Stimulated activated CD4-positive, alpha-beta T cell treated with anti-CD3 and anti-CD28 coated beads, Interleukin-12 subunit alpha, Interleukin-12 subunit beta, amount 100 ng/mL, for 4 hours (primary cell): Measurements from ENCODE around the gene AFG3L2.

Experiments
- DNase-seq: peaks from one replicate; pipeline ENCODE4 v3.0.0-alpha.2; 2020

The AFG3L2 gene

GRCh38 chr18:12318334-12318697 lies 58.7 kb downstream of the AFG3L2 start:
- DNase-seq: no peak

- DNase-seq: no peak
Observed at GRCh38 chr18:12317664-12318333, 59.2 kb downstream of the AFG3L2 start.

DNA sequence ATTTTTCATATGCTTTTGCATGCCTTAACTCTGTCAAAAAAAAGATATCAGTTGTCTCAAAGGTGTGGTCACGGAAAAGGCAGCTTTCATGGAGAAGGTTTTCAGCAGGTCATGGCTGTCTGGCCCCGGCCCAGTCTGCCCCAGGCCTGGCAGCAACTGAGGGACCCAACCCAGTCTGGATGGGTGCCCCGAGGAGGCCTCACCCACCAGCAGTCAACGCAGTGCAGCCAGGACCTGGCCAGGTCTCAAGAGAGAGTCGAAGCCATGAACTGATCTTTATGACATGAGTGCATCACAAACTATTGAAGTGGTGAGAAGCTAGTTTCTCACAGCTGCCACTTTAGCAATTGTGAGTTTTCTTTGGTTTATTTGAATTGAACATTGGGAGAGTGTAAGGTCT lies 61.1 kb downstream of the AFG3L2 start:
- no peak for DNase-seq

- DNase-seq: no peak
Observed at GRCh38 chr18:12315490-12315889, 61.5 kb downstream of the AFG3L2 start.

GRCh38 chr18:12314591-12315305 lies 62.3 kb downstream of the AFG3L2 start:
- DNase-seq: no peak

DNA sequence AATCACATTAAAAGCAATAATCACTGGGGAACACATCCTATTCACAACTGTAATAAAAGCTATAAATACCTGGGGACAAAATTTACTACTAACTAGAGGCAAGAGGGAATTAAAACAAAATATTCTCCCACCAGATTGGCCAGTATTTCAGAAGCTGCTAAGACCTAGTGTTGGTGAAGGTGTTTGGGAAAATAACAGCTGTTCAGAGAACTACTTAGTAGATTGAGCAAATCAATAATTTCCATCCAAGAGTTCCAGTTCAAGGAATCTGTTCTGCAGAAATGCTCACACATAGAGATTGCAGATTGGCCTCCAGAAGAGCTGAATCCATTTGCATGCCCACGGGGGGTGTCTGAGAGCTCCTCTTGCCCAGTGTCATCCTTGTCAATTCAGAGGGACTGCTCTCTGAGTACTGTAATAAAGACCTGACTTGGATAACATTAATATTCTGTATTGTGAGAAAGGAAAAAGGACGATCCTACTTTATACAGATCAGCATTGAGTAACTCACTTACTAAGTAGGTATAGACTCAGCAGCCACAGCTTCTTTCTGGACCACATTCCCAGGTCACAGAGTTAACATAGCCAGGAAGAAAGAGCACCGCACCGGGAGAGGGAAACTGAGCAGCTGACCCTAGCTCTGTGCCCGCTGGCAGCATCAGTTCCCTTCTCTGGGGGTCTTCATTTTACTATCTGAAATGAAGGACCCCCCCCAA lies 63.3 kb downstream of the AFG3L2 start:
- DNase-seq: no peak

DNA sequence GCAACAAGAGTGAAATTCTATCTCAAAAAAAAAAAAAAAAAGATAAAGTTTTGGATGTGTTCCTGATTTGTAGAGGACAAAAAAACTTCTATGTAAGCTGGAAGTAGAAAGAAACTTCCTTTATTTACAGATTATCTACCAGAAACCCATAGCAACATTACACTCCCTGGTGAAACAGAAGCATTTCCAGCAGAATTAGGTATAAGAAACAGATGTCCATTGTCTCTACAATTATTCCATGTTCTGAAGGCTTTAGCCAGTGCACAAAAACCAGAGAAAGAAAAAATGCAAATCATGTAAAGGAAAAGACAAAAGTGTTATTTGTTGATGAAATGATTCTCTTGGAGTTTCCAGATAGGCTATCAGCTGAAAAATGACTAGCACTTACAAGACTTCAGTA lies 64.1 kb downstream of the AFG3L2 start:
- no peak for DNase-seq

- DNase-seq: no peak
Observed at GRCh38 chr18:12310762-12311161, 66.3 kb downstream of the AFG3L2 start.

- DNase-seq: no peak
Observed at GRCh38 chr18:12309683-12310198, 67.3 kb downstream of the AFG3L2 start.

DNA sequence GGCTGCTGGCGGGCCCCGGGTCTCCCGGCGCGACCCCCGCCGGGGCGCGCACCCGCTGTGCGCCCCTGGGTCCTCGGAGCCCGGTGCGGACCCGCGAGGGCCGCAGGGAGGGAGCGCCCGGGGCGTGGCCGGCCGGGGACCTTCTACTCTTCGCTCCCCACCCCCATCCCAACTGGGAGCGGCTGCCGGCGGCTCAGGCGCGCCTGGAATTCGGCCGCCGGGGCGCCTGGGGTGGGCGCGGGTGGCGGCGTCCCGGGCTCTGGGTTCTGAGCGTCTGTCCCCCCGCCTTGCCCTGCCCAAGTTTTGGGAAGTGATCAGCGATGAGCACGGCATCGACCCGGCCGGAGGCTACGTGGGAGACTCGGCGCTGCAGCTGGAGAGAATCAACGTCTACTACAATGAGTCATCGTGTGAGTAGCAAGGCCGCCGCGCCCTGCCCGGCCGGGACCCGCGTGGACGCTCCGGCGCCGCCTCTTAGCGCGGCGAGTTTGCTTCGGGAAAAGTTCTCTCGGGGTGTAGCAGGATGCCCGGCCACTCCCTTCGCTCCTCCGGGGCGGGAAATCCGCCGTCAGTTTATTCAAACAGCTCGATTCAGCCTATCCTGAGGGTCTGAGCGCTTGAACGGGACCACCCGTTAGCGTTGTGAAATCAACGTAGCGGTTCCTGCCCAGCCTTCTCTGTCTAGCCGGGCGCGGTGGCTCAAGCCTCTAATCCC lies 68.5 kb downstream of the AFG3L2 start:
- no peak for DNase-seq

GRCh38 chr18:12307701-12308385 lies 69.2 kb downstream of the AFG3L2 start, which contains the start of gene TUBB6:
Gene TUBB6, plus strand, starts transcription at chr18:12308241. Its CDS starts 52 bp downstream, at chr18:12308293.
- DNase-seq: no peak

DNA sequence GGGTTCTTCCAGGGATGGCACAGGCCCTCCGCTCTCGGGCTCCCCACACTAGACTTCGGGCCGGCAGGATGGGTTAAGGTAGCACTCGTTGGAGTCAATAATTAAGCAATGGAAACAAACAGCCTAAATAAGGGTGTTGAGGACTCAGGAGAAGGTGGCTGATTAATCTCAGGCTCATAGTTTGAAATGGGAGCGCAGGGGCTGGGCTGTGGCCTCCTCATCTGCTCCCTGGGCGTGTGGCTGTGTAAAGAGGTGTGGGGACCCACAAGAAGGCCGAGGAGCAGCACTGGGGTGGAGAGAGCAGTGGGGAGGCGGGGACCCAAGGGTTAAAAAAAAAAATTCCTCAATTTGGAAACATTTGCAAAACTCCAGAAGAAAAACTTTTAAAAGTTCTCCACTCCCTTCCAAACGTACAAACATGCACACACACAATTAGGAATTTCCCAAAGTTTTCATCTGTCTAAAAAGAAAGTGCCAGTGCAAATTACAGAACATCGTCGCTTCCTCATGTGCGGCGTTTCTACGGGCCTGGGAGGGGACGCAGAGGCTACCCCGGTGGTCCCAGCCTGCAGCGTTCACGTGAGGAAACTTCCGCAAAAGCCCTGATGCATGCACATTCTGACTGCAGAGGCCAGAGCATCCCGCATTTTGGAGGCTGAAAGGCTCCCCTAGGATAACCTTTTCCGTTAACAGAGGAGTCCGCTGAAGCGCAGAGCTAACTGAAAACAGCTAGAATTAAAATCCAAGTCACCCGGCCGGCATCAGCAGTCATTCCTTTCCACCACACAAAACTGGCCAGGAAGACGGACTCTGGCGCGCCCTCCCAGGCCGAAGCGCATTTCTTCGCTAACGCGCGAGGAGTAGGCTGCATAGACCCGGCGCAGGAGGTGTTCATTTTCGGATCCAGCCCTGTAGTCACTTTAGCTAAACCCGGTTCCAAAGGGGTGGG lies 70.0 kb downstream of the AFG3L2 start:
- no peak for DNase-seq

- no peak for DNase-seq
Observed at GRCh38 chr18:12305930-12306629, 70.9 kb downstream of the AFG3L2 start.

DNA sequence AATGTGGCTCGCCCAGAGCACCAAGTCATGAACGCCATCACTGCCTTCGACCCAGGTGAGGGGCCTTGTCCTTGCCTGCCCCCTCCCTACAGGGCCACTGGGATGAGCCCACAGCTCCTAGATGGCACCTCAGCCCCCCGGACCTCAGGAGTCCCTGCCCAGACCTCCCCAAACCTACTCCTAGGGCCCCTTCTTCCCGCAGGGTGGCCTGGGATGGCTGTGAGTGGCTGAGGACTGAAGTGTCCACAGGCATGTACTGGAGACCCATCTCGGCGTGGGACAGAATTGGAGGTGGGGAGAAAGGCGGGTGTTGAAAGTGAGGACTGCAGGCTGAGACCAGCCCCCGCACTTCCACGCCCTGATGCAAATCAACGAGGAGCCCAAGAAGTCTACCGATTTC lies 71.8 kb downstream of the AFG3L2 start:
- no peak for DNase-seq

DNA sequence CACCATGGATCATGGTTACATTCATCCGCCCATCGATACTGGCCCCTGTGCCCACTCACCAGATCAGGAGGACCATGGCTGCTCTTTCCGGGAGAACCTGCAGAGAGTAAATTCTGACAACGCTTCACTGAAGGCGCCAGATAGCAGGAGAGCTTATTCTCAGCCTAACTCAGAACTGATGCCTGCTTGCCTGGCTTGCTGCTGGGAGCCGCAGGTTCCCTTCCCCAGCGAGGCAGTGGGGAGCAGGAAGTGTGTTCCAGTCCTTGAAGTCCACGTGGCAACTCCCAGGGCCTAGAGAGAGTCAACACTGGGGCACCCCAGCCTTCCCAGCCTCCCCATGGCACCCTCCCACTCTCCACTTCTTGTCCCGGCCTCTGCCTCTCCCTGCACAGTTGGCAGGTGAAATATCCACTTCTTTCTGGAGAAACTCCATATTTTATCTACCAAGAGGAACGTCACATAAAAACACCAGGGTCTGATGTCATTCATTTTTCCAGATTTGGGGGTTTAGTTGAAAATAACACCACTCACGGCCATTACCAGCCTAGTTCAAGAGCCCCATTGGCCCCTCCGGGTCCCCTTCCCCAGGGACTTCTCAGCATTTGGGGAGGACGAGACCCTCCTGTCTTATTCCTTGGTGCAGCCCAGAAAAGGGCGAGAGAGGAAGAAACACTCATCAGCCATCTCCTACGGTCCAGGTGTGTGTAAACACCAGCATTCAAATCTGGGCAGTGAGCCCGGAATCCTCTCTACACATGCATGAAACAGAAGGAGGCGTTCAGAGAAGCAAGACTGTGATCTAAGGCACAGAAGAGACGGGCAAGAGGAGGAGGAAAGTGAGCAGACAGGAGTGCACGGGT lies 72.4 kb downstream of the AFG3L2 start:
- no peak for DNase-seq

DNA sequence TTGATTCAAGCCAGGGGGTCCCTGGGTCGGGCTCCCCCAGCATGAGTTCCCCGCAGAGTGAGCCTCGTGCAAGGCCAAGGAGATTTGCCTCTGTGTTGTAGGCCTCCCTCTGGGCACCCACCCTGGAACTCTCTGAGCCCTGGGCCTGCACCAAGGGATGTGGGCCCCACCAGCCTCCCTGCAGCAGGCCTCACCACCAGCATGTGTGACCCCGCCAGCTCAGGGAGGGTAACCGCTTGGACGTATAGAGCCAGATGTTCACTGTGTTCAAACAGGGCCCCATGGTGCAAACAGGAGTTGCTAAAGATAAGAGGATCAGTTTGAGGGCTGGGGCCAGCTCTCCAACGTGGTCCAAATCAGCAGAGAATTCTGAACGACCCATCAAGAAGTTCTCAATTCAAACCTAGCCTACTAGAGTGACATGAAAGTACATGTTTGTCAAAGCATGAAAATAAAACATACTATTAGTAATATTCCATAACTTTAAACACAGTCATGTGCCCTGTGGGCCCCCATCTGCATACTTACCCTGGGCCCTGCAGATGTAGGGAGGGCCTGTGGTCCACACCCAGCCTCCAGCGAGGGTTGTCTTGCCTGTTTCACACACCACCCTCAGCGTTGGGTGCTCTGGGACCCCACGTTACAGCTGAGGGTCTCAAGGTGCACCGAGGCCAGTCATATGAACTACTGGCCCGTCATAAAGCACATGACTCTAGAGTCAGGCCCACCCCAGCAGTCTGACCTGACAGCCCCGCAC lies 74.5 kb downstream of the AFG3L2 start:
- no peak for DNase-seq

GRCh38 chr18:12301263-12302005 lies 75.6 kb downstream of the AFG3L2 start:
- DNase-seq: no peak

DNA sequence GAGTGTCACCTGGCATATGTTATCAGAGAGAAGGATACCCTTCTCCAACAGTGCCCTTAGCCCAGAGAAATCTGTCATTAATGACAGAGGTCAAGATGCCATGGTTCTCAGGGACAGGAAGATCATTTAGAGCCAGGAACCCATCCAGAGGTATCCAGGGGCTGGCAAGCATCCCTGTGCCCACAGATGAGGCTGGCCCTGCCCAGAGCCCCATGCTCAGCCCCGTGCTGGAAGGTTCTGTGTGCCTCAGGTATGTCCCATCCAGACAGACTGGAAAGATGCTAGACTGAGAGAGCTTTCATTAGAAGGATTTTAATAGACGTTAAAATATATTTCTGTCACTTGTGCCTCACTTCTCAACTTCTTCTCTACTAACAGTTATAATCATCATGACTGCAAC lies 77.2 kb downstream of the AFG3L2 start:
- no peak for DNase-seq
